ENCODE measurements around the gene XRCC3.

DNA sequence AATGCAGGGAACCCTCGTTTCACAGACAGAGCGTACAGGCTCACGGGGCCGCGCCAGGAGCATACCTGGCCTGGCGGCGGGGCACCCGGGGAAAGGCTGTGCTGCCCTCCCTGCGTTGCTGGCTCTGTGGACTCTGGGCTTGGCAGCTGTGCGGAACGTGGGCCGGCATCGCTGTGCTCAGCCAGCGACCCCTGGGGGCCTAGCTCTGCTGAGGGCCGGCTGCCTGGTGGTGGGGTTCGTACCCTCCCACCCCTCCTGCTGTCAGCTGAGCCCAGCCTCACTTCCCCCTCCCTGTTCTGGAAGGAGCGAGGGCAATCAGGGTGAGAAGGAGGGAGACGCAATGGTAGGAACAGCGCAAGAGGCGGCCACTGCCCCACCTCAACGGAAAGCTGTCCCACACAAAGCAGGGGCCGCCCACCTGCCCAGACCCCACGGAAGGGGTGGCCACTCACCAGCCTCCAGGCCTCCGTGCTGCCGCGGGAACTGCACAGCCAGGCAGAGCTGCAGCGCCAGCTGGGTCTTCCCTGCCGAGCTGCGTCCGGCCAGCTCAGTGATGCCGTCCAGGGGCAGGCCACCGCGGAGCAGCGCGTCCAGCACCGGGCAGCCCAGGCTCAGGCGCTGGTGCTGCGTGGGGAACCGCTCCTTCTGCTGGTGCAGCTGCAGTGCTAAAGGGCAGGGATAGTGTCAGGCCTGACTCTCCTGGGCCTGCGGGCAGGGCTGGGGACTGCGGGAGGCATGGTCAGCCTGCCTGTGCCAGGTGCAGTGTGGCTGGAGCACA lies 8.5 kb downstream of the XRCC3 start:
- TF ChIP-seq, protein P1, sequence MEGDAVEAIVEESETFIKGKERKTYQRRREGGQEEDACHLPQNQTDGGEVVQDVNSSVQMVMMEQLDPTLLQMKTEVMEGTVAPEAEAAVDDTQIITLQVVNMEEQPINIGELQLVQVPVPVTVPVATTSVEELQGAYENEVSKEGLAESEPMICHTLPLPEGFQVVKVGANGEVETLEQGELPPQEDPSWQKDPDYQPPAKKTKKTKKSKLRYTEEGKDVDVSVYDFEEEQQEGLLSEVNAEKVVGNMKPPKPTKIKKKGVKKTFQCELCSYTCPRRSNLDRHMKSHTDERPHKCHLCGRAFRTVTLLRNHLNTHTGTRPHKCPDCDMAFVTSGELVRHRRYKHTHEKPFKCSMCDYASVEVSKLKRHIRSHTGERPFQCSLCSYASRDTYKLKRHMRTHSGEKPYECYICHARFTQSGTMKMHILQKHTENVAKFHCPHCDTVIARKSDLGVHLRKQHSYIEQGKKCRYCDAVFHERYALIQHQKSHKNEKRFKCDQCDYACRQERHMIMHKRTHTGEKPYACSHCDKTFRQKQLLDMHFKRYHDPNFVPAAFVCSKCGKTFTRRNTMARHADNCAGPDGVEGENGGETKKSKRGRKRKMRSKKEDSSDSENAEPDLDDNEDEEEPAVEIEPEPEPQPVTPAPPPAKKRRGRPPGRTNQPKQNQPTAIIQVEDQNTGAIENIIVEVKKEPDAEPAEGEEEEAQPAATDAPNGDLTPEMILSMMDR (IDR thresholded peaks at IDR 0.05): no peak
- TF ChIP-seq POLR2A (IDR thresholded peaks at IDR 0.05): no peak

Data from upper lobe of left lung (tissue), 4 donors.